Tibial artery (tissue), 4 donors: Measurements from ENCODE around the gene TMEM109.

Experiments
- DNase-seq, 2 donors: peaks; one replicate each; pipeline ENCODE4 v3.0.0-alpha.2; 2019
- H3K27ac ChIP-seq, 2 donors: fragments of 200-600 bp; sonication (generic) in 1 of 2; 1 replicate in 1 of 2; 2 replicates in 1 of 2; pipeline ENCODE4 v1.5.1; 2018 to 2019; ENCODE audit warnings: mild to moderate bottlenecking in 1 of 2
- H3K27me3 ChIP-seq, 2 donors: fragments of 200-600 bp; sonication (generic) in 1 of 2; one replicate each; pipeline versions ENCODE4 v1.5.1 to v1.6.0; 2016 to 2019
- H3K36me3 ChIP-seq, 3 donors: fragments of 200-600 bp; sonication (generic) in 2 of 3; one replicate each; pipeline ENCODE4 v1.5.1; 2016 to 2019; ENCODE audit warnings: mild to moderate bottlenecking in 2 of 3
- H3K4me1 ChIP-seq, 4 donors: fragments of 200-600 bp; sonication (generic) in 2 of 4; 1 replicate in 3 of 4; 2 replicates in 1 of 4; pipeline ENCODE4 v1.5.1; 2016 to 2019
- H3K4me3 ChIP-seq, 2 donors: fragments of 200-600 bp; sonication (generic) in 1 of 2; 1 replicate in 1 of 2; 2 replicates in 1 of 2; pipeline ENCODE4 v1.5.1; 2018 to 2019; ENCODE audit warnings: mild to moderate bottlenecking in 2 of 2
- H3K9me3 ChIP-seq, 3 donors: fragments of 200-600 bp; sonication (generic) in 1 of 3; one replicate each; pipeline ENCODE4 v1.5.1; 2016 to 2019
- CTCF ChIP-seq, 2 experiments: fragments of 200-600 bp in 1 of 2; fragments of 450-650 bp in 1 of 2; IDR thresholded peaks; one replicate each; pipeline ENCODE4 v1.5.1; 2017 to 2019; ENCODE audit warnings: antibody characterized with exemption in 2 of 2, mild to moderate bottlenecking in 1 of 2, moderate library complexity in 1 of 2
- intact Hi-C: fragments of 100-400 bp; cut with DNase I; formaldehyde crosslinking; loops from one replicate; pipeline ENCODE4 v1.15.0; 2023; ENCODE audit warnings: low total_unique reads

Gene TMEM109

GRCh38 chr11:60910281-60910687 is 3.7 kb upstream of the TMEM109 start:
- no peaks in the 10 kb centered on the region for H3K27me3 ChIP-seq
- no peak for TF ChIP-seq CTCF (IDR thresholded peaks at IDR 0.05)
- H3K4me1 ChIP-seq, result peaks cover 0 to 26% (median 17%) of the 10 kb centered on the region in 4 donors
- H3K9me3 ChIP-seq, result no peaks in the 10 kb centered on the region
- intact Hi-C loops, result no loop called here
- H3K27ac ChIP-seq, result no peak overlapping the region
- peak in 1 of 2 donors; percentile 65 for DNase-seq
- no peak overlapping the region for H3K4me3 ChIP-seq
- H3K36me3 ChIP-seq, result no peaks in the 10 kb centered on the region

GRCh38 chr11:60910711-60911380 is 3.1 kb upstream of the TMEM109 start:
- no peak for TF ChIP-seq CTCF (IDR thresholded peaks at IDR 0.05)
- H3K9me3 ChIP-seq, result no peaks in the 10 kb centered on the region
- intact Hi-C loops, result no loop called here
- peaks cover 0 to 26% (median 17%) of the 10 kb centered on the region in 4 donors for H3K4me1 ChIP-seq
- no peak overlapping the region for H3K4me3 ChIP-seq
- no peak for DNase-seq
- H3K36me3 ChIP-seq, result no peaks in the 10 kb centered on the region
- H3K27me3 ChIP-seq, result no peaks in the 10 kb centered on the region
- no peak overlapping the region for H3K27ac ChIP-seq

- Histone ChIP-seq H3K4me1 (peaks cover 0 to 36% (median 26%) of the 10 kb centered on the region in 4 donors), H3K9me3 (no peaks in the 10 kb centered on the region), H3K27ac (no peak overlapping the region), H3K27me3 (no peaks in the 10 kb centered on the region), H3K36me3 (no peaks in the 10 kb centered on the region), H3K4me3 (no peak overlapping the region)
- TF ChIP-seq CTCF (IDR thresholded peaks at IDR 0.05), result no peak
- intact Hi-C loops, result no loop called here
- DNase-seq, result peak in 1 of 2 donors; percentile 59
Measured at GRCh38 chr11:60912223-60912850, 1.6 kb upstream of the TMEM109 start.

GRCh38 chr11:60912851-60913528 is 968 bp upstream of the TMEM109 start:
- Histone ChIP-seq H3K27me3 (no peaks in the 10 kb centered on the region), H3K4me1 (peaks cover 0 to 37% (median 27%) of the 10 kb centered on the region in 4 donors), H3K27ac (peak overlapping the region; percentile 91 to 96), H3K4me3 (peak overlapping the region; percentile 91 to 95), H3K36me3 (no peaks in the 10 kb centered on the region), H3K9me3 (no peaks in the 10 kb centered on the region)
- peak in 1 of 2 donors; percentile 56 for DNase-seq
- intact Hi-C loops, result no loop called here
- no peak for TF ChIP-seq CTCF (IDR thresholded peaks at IDR 0.05)

- peak overlapping the region; percentile 91 to 95 for H3K4me3 ChIP-seq
- no peaks in the 10 kb centered on the region for H3K27me3 ChIP-seq
- DNase-seq, result no peak
- peaks cover under 1 to 4% (median 1%) of the 10 kb centered on the region in 3 donors for H3K36me3 ChIP-seq
- no peak for TF ChIP-seq CTCF (IDR thresholded peaks at IDR 0.05)
- H3K4me1 ChIP-seq, result peaks cover 0 to 50% (median 29%) of the 10 kb centered on the region in 4 donors
- H3K27ac ChIP-seq, result peak overlapping the region; percentile 91 to 96
- no peaks in the 10 kb centered on the region for H3K9me3 ChIP-seq
- intact Hi-C loops, result no loop called here
Measured at GRCh38 chr11:60914633-60915247, 782 bp downstream of the TMEM109 start.
